ENCODE results near the gene RIN3. TPM values are rescaled to one million over a fixed set of nuclear protein-coding genes. Genes with fewer than 3 reads are reported as not detected.

The RIN3 gene
- total RNA-seq, 4 donors from 2014 or later = 6.2 to 29.8 (median 12.2) TPM

DNA sequence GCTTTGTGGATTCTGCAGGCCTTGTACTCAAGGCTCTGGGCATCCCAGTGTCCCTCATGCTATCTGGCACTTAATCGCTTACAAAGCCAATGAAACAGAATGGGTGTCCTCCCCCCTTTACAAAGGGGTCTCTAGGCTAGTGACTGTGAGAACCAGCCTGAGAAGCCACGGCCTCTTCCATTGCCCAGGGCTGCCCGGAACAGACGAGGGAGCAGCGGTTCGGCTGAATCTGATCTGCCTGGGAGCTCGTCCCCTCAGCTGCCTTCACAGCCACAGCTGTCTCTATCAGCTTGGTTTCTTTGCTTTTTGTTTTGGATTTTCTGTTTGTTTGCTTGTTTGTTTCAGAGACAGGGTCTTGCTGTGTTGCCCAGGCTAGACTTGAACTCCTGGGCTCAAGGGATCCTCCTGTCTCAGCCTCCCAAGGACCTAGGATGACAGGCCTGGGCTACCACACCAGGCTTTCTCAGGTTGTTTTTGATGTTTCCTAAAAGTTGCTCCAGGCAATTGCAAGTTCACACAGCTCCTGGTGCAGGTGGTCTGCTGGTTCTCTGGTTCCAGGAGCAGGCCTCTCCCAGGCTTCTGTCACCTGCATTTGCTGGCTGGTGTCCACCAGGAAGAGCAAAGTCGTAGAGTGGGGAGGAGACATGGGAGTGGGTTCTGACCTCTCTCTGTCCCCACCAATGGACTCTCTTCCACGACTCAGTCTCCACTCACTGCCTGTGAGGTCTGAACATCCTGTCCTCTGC, 10.9 kb upstream of the RIN3 start:
- H3K36me3 ChIP-seq = no peaks in the 10 kb centered on the region
- H3K9me3 ChIP-seq = no peaks in the 10 kb centered on the region
- DNase-seq = no peak
- H3K4me3 ChIP-seq = no peak overlapping the region
- intact Hi-C loops (cut with DNase I; ENCODE audit: low total_unique reads) = no loop called here
- TF ChIP-seq POLR2A (IDR thresholded peaks at IDR 0.05) = no peak
- TF ChIP-seq, protein P1, sequence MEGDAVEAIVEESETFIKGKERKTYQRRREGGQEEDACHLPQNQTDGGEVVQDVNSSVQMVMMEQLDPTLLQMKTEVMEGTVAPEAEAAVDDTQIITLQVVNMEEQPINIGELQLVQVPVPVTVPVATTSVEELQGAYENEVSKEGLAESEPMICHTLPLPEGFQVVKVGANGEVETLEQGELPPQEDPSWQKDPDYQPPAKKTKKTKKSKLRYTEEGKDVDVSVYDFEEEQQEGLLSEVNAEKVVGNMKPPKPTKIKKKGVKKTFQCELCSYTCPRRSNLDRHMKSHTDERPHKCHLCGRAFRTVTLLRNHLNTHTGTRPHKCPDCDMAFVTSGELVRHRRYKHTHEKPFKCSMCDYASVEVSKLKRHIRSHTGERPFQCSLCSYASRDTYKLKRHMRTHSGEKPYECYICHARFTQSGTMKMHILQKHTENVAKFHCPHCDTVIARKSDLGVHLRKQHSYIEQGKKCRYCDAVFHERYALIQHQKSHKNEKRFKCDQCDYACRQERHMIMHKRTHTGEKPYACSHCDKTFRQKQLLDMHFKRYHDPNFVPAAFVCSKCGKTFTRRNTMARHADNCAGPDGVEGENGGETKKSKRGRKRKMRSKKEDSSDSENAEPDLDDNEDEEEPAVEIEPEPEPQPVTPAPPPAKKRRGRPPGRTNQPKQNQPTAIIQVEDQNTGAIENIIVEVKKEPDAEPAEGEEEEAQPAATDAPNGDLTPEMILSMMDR (IDR thresholded peaks at IDR 0.05) = no peak
- no peaks in the 10 kb centered on the region for H3K4me1 ChIP-seq
- no peak overlapping the region for H3K27ac ChIP-seq
- H3K27me3 ChIP-seq = no peaks in the 10 kb centered on the region

DNA sequence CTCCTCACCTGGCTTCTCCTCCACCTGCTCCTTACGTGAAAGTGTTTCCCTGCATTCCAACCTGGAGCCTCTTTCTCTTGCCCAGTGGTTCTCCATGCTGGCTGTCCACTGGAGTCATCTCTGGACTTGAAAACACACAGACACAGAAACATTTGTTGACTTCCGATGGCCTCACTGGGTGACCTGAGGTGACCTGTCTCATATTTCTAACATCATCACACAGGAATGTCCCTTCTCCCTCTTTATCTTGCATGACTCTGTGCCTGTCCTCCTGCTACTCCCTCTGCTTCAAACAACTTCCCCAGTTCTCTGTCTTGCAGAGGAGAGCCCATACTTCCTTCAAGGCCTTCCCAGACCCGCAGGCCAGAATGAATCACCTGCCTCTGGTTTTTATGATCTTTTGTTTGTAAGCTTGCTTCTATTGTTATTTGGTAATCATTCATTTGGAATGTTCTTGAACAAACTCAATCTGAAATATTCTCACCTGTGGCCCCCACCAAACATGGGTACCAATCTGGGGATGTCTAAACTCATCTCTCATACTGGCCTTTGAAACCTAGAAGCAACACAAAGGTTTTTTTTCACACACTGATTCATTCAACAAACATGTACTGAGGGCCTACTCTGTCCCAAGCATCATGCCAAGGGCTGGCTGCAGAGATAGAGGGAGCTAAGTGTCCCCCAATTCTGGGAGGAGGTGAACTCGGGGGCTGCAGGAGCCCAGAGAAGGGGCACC, 9.7 kb upstream of the RIN3 start:
- TF ChIP-seq, protein P1 (IDR thresholded peaks at IDR 0.05) = no peak
- TF ChIP-seq POLR2A (IDR thresholded peaks at IDR 0.05) = no peak
- Histone ChIP-seq H3K36me3 (no peaks in the 10 kb centered on the region), H3K27ac (no peak overlapping the region), H3K4me3 (no peak overlapping the region), H3K9me3 (no peaks in the 10 kb centered on the region), H3K4me1 (no peaks in the 10 kb centered on the region), H3K27me3 (no peaks in the 10 kb centered on the region)
- intact Hi-C loops (cut with DNase I; ENCODE audit: low total_unique reads) = no loop called here
- no peak for DNase-seq

DNA sequence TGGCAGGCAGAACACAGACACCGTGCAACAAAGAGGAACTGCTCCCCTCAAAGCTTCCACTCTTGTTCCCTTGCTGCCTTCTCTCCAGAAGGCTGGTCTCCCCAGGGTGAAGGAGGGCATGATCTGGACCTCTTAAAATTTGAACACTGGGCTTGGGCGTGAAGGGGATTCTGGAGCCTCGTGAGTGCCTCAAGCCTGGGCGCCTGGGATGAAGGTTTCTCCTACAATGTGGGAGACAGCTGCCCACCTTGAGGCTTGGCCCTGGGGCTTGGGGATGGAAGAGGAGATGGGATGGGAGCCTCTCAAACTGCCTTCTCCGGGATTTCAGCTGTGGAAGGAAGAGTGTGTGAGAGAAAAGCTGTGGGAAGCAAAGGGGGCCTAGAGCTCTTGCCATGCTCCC, 7.8 kb upstream of the RIN3 start:
- no peak overlapping the region for H3K4me3 ChIP-seq

DNA sequence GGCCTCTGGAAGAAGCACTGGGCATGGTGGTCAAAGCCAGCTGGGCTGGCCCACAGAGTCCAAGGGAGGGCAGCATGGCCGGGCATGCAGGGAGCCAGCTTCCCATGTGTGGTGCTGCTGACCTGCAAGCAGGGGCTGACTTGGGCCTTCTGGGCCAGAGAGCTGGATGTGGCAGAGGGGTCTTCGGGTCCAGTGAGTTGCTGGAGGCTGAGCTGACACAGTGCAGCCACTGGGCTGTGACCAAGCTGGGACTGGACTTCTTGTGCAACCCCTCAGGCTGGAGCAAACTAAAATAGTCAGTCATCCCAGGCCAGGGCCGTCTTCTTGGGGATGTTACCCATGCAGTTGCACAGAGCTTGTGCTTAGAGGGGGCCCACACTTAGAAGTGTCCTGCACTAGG, 7.3 kb upstream of the RIN3 start:
- Histone ChIP-seq H3K4me1 (no peaks in the 10 kb centered on the region), H3K27ac (no peak overlapping the region), H3K9me3 (no peaks in the 10 kb centered on the region), H3K27me3 (no peaks in the 10 kb centered on the region), H3K4me3 (no peak overlapping the region), H3K36me3 (no peaks in the 10 kb centered on the region)
- DNase-seq = no peak
- intact Hi-C loops (cut with DNase I; ENCODE audit: low total_unique reads) = no loop called here
- TF ChIP-seq POLR2A (IDR thresholded peaks at IDR 0.05) = no peak
- TF ChIP-seq, protein P1 (IDR thresholded peaks at IDR 0.05) = no peak

More for the DNA sequence above, 7.8 kb upstream of the RIN3 start:
- intact Hi-C loops (cut with DNase I; ENCODE audit: low total_unique reads) = no loop called here
- H3K36me3 ChIP-seq = no peaks in the 10 kb centered on the region
- H3K27me3 ChIP-seq = no peaks in the 10 kb centered on the region
- TF ChIP-seq, protein P1 (IDR thresholded peaks at IDR 0.05) = no peak
- TF ChIP-seq POLR2A (IDR thresholded peaks at IDR 0.05) = no peak
- H3K9me3 ChIP-seq = no peaks in the 10 kb centered on the region
- H3K27ac ChIP-seq = no peak overlapping the region
- no peak for DNase-seq
- no peaks in the 10 kb centered on the region for H3K4me1 ChIP-seq

DNA sequence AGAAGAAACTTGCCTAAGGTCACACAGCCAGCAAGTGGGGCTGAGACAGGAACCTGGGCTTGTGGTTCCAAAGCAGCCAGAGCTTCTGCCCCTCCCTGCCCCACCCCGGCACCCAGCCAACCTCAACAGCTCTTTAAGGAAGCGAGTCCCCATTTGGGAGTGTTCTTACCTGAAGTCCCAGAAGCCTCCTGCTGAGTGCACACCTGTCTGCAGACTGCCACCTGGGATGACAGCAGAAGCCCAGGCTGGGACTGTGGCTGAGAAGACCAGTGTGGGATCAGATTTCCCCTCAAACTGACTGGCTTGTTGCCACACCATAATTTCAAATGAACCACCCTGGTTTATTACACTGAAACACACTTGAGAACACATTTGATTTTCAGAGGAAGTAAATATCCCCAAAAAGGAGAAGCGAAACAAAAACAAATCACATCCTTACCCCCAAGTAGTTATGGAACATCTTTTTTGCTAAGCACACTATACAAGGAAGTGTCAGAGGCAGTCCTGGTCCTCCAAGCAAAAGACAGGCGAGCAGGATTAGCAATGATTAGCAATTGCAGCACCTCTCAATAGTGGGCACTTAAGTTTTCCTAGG, 6.3 kb upstream of the RIN3 start:
- intact Hi-C loops (cut with DNase I; ENCODE audit: low total_unique reads) = no loop called here
- H3K4me1 ChIP-seq = no peaks in the 10 kb centered on the region
- DNase-seq = no peak
- H3K27ac ChIP-seq = no peak overlapping the region
- no peak overlapping the region for H3K4me3 ChIP-seq
- TF ChIP-seq, protein P1 (IDR thresholded peaks at IDR 0.05) = no peak
- no peak for TF ChIP-seq POLR2A (IDR thresholded peaks at IDR 0.05)
- H3K27me3 ChIP-seq = no peaks in the 10 kb centered on the region
- no peaks in the 10 kb centered on the region for H3K36me3 ChIP-seq
- H3K9me3 ChIP-seq = no peaks in the 10 kb centered on the region
